ENCODE data around the gene RPP25. TPM values are rescaled to one million over a fixed set of nuclear protein-coding genes. Genes with fewer than 3 reads are reported as not detected.
A peak's percentile ranks its signal among the peaks of the same experiment; 100 is the strongest.
"Not testable (repeated sequence)": the region's sequence is repeated elsewhere in the genome, so short reads cannot be mapped to it uniquely, and the experiment has no call there.

Gene RPP25
- total RNA-seq, 1 donor, result 2.6 TPM

DNA sequence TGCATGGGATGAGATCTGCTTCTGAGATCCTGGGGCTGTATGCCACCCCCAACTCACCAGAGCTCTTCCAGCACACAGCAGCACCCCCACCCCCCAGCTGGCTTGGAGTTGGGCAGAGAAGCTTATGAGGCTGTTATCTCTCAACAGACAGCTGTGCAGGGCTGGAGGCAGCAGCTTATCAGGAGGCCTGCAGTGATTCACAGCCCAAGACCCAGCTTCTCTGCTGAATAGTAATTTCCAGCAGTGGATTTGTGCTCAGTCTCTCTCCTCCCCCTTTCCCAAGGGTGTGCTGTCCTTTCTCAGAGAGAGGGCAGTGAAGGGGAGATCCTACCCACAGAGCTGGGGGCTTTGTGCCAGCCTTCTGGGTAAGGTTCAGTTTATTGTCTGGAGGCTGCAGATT lies 2.1 kb downstream of the RPP25 start:
- TF ChIP-seq, protein P1, sequence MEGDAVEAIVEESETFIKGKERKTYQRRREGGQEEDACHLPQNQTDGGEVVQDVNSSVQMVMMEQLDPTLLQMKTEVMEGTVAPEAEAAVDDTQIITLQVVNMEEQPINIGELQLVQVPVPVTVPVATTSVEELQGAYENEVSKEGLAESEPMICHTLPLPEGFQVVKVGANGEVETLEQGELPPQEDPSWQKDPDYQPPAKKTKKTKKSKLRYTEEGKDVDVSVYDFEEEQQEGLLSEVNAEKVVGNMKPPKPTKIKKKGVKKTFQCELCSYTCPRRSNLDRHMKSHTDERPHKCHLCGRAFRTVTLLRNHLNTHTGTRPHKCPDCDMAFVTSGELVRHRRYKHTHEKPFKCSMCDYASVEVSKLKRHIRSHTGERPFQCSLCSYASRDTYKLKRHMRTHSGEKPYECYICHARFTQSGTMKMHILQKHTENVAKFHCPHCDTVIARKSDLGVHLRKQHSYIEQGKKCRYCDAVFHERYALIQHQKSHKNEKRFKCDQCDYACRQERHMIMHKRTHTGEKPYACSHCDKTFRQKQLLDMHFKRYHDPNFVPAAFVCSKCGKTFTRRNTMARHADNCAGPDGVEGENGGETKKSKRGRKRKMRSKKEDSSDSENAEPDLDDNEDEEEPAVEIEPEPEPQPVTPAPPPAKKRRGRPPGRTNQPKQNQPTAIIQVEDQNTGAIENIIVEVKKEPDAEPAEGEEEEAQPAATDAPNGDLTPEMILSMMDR (IDR thresholded peaks at IDR 0.05; ENCODE audit: insufficient read depth, low read depth, low read length), result no peak
- DNase-seq (ENCODE audit: low read depth), result peak; percentile 95
- peak overlapping the region; percentile 83 for H3K4me3 ChIP-seq (ENCODE audit: low read depth, low read length)

DNA sequence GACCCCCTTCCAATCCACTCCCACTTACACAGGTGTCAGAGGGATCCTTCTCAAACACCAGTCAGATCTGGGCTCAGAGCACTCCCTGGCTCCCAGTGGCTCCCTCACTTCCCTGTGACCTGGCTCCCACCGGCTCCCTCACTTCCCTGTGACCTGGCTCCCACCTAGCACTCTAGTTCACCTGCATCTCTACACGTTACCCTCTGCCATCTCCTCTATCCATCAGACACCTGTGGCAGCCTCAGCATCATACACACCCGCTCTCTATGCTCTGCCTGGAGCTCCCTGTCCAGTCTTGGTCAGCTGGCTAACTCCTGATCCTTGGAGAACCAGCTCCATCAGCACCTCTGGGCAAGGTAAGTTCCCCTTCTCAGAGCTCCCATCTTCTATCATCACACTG lies 5.6 kb downstream of the RPP25 start:
- TF ChIP-seq, protein P1 (IDR thresholded peaks at IDR 0.05; ENCODE audit: insufficient read depth, low read depth, low read length), result no peak
- no peak overlapping the region for H3K4me3 ChIP-seq (ENCODE audit: low read depth, low read length)
- no peak for DNase-seq (ENCODE audit: low read depth)

DNA sequence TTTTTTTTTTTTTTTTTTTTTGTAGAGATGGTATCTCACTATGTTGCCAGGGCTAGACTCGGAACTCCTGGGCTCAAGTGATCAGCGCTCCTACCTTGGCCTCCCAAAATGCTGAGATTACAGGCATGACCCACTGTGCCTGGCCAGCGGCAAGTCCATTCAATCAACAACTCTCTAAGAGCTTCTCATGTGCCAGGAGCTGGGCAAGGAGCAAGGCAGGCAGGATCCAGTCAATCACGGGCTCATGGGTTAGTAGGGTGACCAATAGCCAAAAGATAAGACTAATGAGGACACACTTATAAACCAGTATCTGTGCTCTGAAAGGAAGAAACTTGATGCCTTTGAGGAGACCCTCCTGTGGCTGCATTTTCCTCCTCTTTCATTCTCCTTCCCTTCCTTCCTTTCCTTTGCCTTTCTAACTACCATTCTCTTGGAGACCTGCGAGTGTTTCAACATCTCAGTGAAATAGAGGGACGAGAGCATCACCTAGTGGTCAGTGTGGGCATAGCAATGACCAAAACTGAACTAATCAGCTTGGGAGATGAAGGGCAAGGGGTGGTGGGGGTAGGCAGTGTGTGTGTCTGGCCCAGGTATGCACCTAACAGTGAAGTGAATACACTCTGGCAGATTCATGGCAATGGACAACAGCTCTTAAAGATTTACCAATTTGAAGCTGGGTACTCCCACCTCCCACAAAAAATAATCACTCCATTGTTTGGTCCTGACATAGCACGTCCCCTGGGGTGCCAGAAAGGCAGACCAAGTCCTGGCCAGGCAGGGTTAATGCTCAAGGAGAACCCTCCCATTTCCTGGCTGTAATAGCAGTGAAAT lies 6.3 kb downstream of the RPP25 start:
- TF ChIP-seq, protein P1 (IDR thresholded peaks at IDR 0.05; ENCODE audit: insufficient read depth, low read depth, low read length), result peak; percentile 100
- H3K4me3 ChIP-seq (ENCODE audit: low read depth, low read length), result no peak overlapping the region
- peak; percentile 79 for DNase-seq (ENCODE audit: low read depth)

DNA sequence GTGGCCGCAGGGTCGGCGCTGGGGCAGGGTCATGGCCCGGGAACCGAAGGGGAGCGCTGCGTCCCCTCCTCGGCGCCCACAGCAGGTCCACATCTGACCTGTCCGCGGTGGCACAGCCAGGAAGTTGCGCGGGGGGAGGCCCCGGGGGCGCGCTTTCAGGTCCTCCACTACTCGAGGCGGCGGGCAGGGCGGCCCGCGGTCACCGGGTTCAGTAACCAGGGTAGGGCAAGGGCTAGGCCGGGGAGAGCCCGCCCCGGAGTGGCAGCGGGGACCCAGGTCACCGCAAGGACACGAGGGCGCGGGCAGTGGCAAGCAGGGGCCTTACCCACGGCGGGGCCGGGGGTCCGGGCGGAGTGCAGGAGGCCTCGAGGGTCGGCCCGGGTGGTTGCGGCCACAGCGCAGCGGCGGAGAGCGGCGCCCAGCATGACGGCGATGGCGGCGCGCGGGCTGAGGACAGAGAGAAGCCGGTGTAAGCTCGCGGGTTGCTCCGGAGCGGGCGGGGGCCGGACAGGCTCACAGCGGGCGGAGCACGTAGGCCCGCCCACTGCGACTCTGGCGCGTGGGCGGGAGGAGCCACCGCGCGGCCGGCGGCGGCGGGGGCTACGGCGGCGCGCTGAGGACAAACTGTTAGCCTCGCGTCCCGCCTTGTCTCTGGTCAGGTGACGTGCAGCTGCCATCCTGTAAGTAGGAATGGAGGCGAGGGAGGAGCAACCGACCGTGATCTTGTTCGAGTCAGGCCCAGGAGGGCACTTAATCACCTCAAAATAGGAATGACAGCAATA lies 18.8 kb downstream of the RPP25 start, which contains the start of gene COX5A:
Gene COX5A, minus strand, starts transcription at position 484 of the 782 bp plus-strand sequence. Its CDS starts 59 bp downstream, at position 425.
- DNase-seq (ENCODE audit: low read depth), result peak; percentile 97
- TF ChIP-seq, protein P1 (IDR thresholded peaks at IDR 0.05; ENCODE audit: insufficient read depth, low read depth, low read length), result no peak

DNA sequence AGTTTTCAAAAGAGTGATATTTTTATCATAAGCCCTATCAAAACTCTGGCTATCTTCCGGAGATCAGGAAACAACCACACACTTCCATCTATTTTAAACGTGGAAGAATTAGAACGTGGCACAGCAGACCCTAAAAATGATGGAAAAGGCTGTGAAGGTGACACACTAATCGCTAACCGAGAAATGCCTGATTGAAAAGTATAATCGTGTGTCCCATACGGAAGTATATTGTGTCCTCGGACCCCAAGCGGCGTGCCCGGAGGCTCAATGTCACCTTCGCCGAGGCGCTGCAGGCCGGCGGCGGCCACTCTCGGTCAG lies 19.3 kb downstream of the RPP25 start:
- TF ChIP-seq, protein P1 (IDR thresholded peaks at IDR 0.05; ENCODE audit: insufficient read depth, low read depth, low read length), result no peak
- H3K4me3 ChIP-seq (ENCODE audit: low read depth, low read length), result peak overlapping the region; percentile 92
- no peak for DNase-seq (ENCODE audit: low read depth)

More for the DNA sequence above, 18.8 kb downstream of the RPP25 start, which contains the start of gene COX5A:
- peak within 1 kb of the TSS; percentile 92 for H3K4me3 ChIP-seq (ENCODE audit: low read depth, low read length)

DNA sequence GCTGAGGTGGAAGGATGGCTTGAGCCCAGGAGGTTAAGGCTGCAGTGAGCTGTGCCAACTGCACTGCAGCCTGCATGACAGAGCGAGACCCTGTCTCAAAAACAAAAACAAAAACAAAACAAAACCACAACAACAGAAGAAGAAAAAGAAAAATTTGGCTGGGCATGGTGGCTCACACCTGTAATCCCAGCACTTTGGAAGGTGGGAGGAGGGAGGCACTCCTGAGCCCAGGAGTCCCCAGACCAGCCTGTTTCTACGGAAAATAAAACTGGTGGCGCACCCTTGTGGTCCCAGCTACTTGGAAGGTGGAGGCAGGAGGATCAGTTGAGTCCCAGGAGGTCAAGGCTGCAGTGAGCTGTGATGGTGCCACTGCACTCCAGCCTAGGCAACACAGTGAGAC lies 21.4 kb downstream of the RPP25 start:
- not testable (repeated sequence) for H3K4me3 ChIP-seq (ENCODE audit: low read depth, low read length); DNase-seq (ENCODE audit: low read depth)

DNA sequence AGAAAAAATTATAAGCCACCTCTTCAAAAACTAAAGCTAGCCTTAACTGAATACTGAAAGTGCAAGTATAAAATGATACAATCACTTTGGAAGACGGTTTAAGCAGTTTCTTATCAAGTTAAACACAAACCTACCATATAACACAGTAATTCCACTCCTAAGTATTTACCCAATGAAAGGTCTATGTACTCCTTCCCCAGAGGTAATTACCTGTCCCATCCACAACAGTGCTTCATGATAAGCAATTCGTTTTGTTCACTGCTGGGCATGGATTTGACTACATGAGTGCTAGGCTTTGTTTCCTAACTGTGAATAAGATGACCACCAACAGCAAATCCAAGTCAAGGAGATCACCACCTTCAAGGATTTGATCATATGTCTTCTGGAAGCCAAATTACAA lies 23.0 kb downstream of the RPP25 start:
- no peak for DNase-seq (ENCODE audit: low read depth)
- no peak overlapping the region for H3K4me3 ChIP-seq (ENCODE audit: low read depth, low read length)
- TF ChIP-seq, protein P1 (IDR thresholded peaks at IDR 0.05; ENCODE audit: insufficient read depth, low read depth, low read length), result no peak
